Transverse colon (tissue), 3 donors: ENCODE results near the gene THPO.

Experiments
- CTCF ChIP-seq, 5 experiments: fragments of 200-600 bp in 3 of 5; fragments of 450-650 bp in 2 of 5; sonication (generic) in 3 of 5; IDR thresholded peaks; 1 replicate in 2 of 5; 2 replicates in 3 of 5; pipeline ENCODE4 v1.5.1; 2016 to 2017; ENCODE audit warnings: antibody characterized with exemption in 5 of 5, inconsistent platforms in 3 of 5, mild to moderate bottlenecking in 2 of 5, moderate library complexity in 1 of 5
- EP300 ChIP-seq: sonication (generic); formaldehyde crosslinking; IDR thresholded peaks from one replicate; pipeline ENCODE4 v1.6.1; 2017; ENCODE audit warnings: antibody characterized with exemption, low read depth
- POLR2A ChIP-seq: fragments of 450-650 bp; IDR thresholded peaks from one replicate; pipeline ENCODE4 v1.6.1; 2016; ENCODE audit warnings: antibody characterized with exemption, mild to moderate bottlenecking, moderate library complexity

DNA sequence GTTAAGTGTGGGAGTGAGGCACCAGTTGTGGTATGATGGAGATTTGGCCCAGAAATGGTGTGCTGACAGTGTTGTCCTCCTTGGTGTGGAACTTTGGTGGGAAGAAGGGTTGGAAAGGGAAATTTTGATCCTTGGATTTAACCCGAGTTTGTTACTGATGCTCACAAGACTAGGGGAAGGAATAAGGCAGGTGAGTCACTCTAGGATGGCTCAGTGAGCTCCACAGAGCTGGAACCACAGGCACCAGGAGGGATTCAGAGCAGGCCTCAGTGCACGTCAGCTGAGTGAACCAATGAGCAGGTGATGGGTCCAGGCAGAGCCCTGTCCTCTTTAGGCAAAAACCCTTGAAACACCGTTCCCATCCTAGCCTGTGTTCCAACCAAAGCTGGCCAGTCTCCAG, 13.3 kb upstream of the THPO start:
- TF ChIP-seq CTCF (IDR thresholded peaks at IDR 0.05), result no peak
- no peak for TF ChIP-seq POLR2A
- no peak for TF ChIP-seq EP300
